ENCODE data around the gene ALOX12B. TPM values are rescaled to one million over a fixed set of nuclear protein-coding genes. Genes with fewer than 3 reads are reported as not detected.

The ALOX12B gene
- total and polyA plus RNA-seq, 2 of the 13 experiments (the other 11 are each of a cell fraction or from before 2014, with no cell fraction given), result 0.13 TPM; not detected in 1

DNA sequence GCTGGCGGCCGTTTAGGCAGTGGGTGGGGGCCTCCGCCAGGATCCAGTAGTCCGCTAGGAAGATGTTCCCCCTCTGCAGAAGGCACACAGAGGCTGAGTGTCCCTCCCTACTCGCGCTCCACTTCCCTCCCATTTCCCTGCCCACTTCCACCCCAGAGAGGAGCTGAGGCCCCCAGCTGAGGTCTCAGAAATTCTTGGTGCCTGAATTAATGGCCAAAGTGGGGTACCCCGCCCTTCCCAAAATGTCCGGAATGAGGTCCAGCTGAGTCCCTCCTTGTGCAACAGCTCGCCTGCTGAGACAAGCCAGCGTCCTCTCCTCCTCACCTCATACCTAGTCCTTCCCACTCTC, 22.9 kb upstream of the ALOX12B start (continued):
- no peak for TF ChIP-seq ZNF318 (CRISPR knock-in tag; IDR thresholded peaks at IDR 0.05)
- TF ChIP-seq EP300 (IDR thresholded peaks at IDR 0.05; ENCODE audit: low read depth in 2 of 2, low read length in 2 of 2), result no peak
- TF ChIP-seq EP300 (CRISPR knock-in tag; IDR thresholded peaks at IDR 0.05; ENCODE audit: borderline replicate concordance), result no peak
- no peak for TF ChIP-seq PBX2 (CRISPR knock-in tag; IDR thresholded peaks at IDR 0.05)
- TF ChIP-seq ZNF776 (CRISPR knock-in tag; IDR thresholded peaks at IDR 0.05), result no peak
- TF ChIP-seq, protein P1, sequence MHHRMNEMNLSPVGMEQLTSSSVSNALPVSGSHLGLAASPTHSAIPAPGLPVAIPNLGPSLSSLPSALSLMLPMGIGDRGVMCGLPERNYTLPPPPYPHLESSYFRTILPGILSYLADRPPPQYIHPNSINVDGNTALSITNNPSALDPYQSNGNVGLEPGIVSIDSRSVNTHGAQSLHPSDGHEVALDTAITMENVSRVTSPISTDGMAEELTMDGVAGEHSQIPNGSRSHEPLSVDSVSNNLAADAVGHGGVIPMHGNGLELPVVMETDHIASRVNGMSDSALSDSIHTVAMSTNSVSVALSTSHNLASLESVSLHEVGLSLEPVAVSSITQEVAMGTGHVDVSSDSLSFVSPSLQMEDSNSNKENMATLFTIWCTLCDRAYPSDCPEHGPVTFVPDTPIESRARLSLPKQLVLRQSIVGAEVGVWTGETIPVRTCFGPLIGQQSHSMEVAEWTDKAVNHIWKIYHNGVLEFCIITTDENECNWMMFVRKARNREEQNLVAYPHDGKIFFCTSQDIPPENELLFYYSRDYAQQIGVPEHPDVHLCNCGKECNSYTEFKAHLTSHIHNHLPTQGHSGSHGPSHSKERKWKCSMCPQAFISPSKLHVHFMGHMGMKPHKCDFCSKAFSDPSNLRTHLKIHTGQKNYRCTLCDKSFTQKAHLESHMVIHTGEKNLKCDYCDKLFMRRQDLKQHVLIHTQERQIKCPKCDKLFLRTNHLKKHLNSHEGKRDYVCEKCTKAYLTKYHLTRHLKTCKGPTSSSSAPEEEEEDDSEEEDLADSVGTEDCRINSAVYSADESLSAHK (CRISPR knock-in tag; IDR thresholded peaks at IDR 0.05; ENCODE audit: borderline replicate concordance), result no peak
- TF ChIP-seq, protein P2, sequence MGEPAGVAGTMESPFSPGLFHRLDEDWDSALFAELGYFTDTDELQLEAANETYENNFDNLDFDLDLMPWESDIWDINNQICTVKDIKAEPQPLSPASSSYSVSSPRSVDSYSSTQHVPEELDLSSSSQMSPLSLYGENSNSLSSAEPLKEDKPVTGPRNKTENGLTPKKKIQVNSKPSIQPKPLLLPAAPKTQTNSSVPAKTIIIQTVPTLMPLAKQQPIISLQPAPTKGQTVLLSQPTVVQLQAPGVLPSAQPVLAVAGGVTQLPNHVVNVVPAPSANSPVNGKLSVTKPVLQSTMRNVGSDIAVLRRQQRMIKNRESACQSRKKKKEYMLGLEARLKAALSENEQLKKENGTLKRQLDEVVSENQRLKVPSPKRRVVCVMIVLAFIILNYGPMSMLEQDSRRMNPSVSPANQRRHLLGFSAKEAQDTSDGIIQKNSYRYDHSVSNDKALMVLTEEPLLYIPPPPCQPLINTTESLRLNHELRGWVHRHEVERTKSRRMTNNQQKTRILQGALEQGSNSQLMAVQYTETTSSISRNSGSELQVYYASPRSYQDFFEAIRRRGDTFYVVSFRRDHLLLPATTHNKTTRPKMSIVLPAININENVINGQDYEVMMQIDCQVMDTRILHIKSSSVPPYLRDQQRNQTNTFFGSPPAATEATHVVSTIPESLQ (CRISPR knock-in tag; conservative IDR thresholded peaks at IDR 0.05), result no peak
- no peak for TF ChIP-seq SIX1 (CRISPR knock-in tag; IDR thresholded peaks at IDR 0.05; ENCODE audit: borderline replicate concordance)
- no peak for TF ChIP-seq MXD4 (CRISPR knock-in tag; IDR thresholded peaks at IDR 0.05)
- no peak for TF ChIP-seq ZNF264 (CRISPR knock-in tag; IDR thresholded peaks at IDR 0.05)
- no peak for TF ChIP-seq ZNF501 (CRISPR knock-in tag; IDR thresholded peaks at IDR 0.05)
- no peak for TF ChIP-seq GLMP (CRISPR knock-in tag; IDR thresholded peaks at IDR 0.05; ENCODE audit: borderline replicate concordance)

All from HepG2 (cell line).